WTC11 (cell line): ENCODE results near the gene SPATC1L.

Experiments used
- ATF1 ChIP-seq: sonication (generic); formaldehyde crosslinking; IDR thresholded peaks from 2 replicates; pipeline ENCODE4 v1.8.1; 2023; ENCODE audit warnings: mild to moderate bottlenecking, moderate library complexity, missing genetic modification reagents
- CTCF ChIP-seq: fragments of 200-600 bp; IDR thresholded peaks from 2 replicates; pipeline ENCODE4 v1.8.0; 2022; ENCODE audit warnings: antibody characterized with exemption
- GTF2I ChIP-seq: fragments of 250-450 bp; sonication (Bioruptor Pico); conservative IDR thresholded peaks from 2 replicates; pipeline ENCODE4 v1.4.0; 2021; ENCODE audit warnings: mild to moderate bottlenecking
- KAT7 ChIP-seq: sonication (generic); formaldehyde crosslinking; IDR thresholded peaks from 2 replicates; pipeline ENCODE4 v1.8.1; 2023; ENCODE audit warnings: missing genetic modification reagents, mild to moderate bottlenecking, borderline replicate concordance
- NFYB ChIP-seq: sonication (generic); formaldehyde crosslinking; conservative IDR thresholded peaks from 2 replicates; pipeline ENCODE4 v1.8.0; 2022; ENCODE audit warnings: low read depth, missing genetic modification reagents
- TF ChIP-seq, protein P1 (sequence below): sonication (generic); formaldehyde crosslinking; IDR thresholded peaks from 2 replicates; pipeline ENCODE4 v1.8.1; 2022; ENCODE audit warnings: low read depth, missing genetic modification reagents, borderline replicate concordance

DNA sequence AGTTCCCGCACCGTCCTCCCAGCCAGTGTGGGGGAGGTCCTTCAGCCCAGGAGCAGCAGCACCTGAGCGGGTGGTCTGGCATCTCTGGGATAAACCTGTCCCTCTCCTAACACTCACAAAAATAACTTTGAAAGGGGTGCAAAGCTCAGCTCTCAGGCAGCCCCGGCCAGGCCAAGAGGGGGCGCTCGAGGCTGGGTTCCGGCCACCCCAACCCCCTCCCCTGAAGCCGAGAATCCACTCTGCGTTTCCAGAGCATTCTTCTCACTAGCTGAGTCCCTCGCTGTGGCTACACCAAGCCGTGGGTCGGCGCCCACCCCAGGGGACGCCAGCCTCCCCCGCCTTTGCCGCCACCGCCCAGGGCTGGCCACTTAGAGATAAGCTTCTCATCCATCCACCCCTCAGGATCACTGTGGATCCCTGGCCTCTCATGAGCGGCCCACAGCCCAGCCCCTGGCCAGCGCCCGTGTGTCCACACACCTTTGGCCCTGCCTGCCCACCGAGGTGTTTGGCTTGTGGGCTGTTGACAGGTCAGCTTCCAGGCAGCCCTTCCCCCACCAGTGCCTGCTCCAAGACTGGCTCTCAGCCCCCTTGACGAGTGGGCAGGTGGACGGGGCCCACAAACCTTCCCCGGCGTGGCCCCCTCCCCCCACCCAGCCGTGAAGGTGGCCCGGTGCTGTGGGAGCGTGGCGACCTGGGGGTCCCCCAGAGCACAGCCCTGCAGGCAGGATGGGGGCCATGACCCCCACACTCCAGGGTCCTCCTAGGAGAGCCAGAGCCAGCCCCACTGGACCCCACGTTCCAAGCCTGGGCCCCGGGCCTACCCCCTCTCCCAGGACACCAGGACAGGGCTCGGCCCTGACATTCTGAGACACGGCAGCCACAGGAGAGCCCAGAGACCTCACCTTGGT is 30.8 kb downstream of the SPATC1L start:
- no peak for TF ChIP-seq GTF2I (CRISPR knock-in tag)
- TF ChIP-seq CTCF: peak; percentile 78
- no peak for TF ChIP-seq ATF1 (CRISPR knock-in tag)
- TF ChIP-seq, protein P1, sequence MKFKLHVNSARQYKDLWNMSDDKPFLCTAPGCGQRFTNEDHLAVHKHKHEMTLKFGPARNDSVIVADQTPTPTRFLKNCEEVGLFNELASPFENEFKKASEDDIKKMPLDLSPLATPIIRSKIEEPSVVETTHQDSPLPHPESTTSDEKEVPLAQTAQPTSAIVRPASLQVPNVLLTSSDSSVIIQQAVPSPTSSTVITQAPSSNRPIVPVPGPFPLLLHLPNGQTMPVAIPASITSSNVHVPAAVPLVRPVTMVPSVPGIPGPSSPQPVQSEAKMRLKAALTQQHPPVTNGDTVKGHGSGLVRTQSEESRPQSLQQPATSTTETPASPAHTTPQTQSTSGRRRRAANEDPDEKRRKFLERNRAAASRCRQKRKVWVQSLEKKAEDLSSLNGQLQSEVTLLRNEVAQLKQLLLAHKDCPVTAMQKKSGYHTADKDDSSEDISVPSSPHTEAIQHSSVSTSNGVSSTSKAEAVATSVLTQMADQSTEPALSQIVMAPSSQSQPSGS (CRISPR knock-in tag): no peak
- no peak for TF ChIP-seq NFYB (CRISPR knock-in tag)
- TF ChIP-seq KAT7 (CRISPR knock-in tag): no peak
